Measurements from ENCODE around the gene PIGR. TPM values are rescaled to one million over a fixed set of nuclear protein-coding genes. Genes with fewer than 3 reads are reported as not detected.

Gene PIGR
- total RNA-seq, 1 donor from 2014 or later: 0.53 TPM

GRCh38 chr1:206883876-206884275 lies 62.4 kb downstream of the PIGR start:
- Histone ChIP-seq H3K36me3 (no peaks in the 10 kb centered on the region), H3K4me3 (no peak overlapping the region), H3K27me3 (no peaks in the 10 kb centered on the region), H3K4me1 (no peaks in the 10 kb centered on the region), H3K9me3 (no peaks in the 10 kb centered on the region), H3K27ac (no peak overlapping the region)
- intact Hi-C loops (cut with DNase I): no loop called here
- no peak for DNase-seq (ENCODE audit: low spot score in 2 of 2)
- TF ChIP-seq CTCF (IDR thresholded peaks at IDR 0.05): no peak

- no peak for DNase-seq (ENCODE audit: low spot score in 2 of 2)
- intact Hi-C loops (cut with DNase I): no loop called here
These were observed 63.1 kb downstream of the PIGR start for GRCh38 chr1:206883160-206883559.

GRCh38 chr1:206882555-206882954 lies 63.7 kb downstream of the PIGR start:
- no peaks in the 10 kb centered on the region for H3K9me3 ChIP-seq
- H3K4me1 ChIP-seq: no peaks in the 10 kb centered on the region
- no peak overlapping the region for H3K27ac ChIP-seq
- H3K4me3 ChIP-seq: no peak overlapping the region
- H3K36me3 ChIP-seq: no peaks in the 10 kb centered on the region
- intact Hi-C loops (cut with DNase I): no loop called here
- no peak for DNase-seq (ENCODE audit: low spot score in 2 of 2)
- no peak for TF ChIP-seq CTCF (IDR thresholded peaks at IDR 0.05)
- no peaks in the 10 kb centered on the region for H3K27me3 ChIP-seq

More at GRCh38 chr1:206883160-206883559, 63.1 kb downstream of the PIGR start:
- Histone ChIP-seq H3K36me3 (no peaks in the 10 kb centered on the region), H3K4me3 (no peak overlapping the region), H3K9me3 (no peaks in the 10 kb centered on the region), H3K27ac (no peak overlapping the region), H3K4me1 (no peaks in the 10 kb centered on the region), H3K27me3 (no peaks in the 10 kb centered on the region)
- TF ChIP-seq CTCF (IDR thresholded peaks at IDR 0.05): no peak

- no peak overlapping the region for H3K4me3 ChIP-seq
- no peaks in the 10 kb centered on the region for H3K4me1 ChIP-seq
- no peak overlapping the region for H3K27ac ChIP-seq
- no peaks in the 10 kb centered on the region for H3K9me3 ChIP-seq
- no peaks in the 10 kb centered on the region for H3K27me3 ChIP-seq
- H3K36me3 ChIP-seq: no peaks in the 10 kb centered on the region
- intact Hi-C loops (cut with DNase I): no loop called here
- no peak for TF ChIP-seq CTCF (IDR thresholded peaks at IDR 0.05)
- no peak for DNase-seq (ENCODE audit: low spot score in 2 of 2)
These were observed 66.0 kb downstream of the PIGR start for GRCh38 chr1:206880314-206880713.

Other genes with a start within 250 kb of the PIGR start
- gene IL19, start 175.7 kb downstream of the PIGR start, total RNA-seq: not detected
- 1.6 TPM for gene IL10, start 174.0 kb downstream of the PIGR start, total RNA-seq
- gene IL20, start 80.8 kb downstream of the PIGR start, total RNA-seq: not detected
- not detected for gene IL24, start 49.0 kb downstream of the PIGR start, total RNA-seq
- gene FCMR, start 24.5 kb downstream of the PIGR start, total RNA-seq: 1.3 TPM
- not detected for gene FCAMR, start 24.0 kb upstream of the PIGR start, total RNA-seq
- gene C1orf116, start 86.3 kb upstream of the PIGR start, total RNA-seq: not detected
- 4.0 TPM for gene YOD1, start 104.7 kb upstream of the PIGR start, total RNA-seq
- 1.2 TPM for gene PFKFB2, start 106.8 kb upstream of the PIGR start, total RNA-seq
- not detected for gene C4BPB, start 142.4 kb upstream of the PIGR start, total RNA-seq
- gene C4BPA, start 157.8 kb upstream of the PIGR start, total RNA-seq: not detected

Measured in ascending aorta (tissue), 2 donors.